Retinal pigment epithelial cell (primary cell): ENCODE results near the gene BNIP1.

Experiments used
- DNase-seq: peaks from one replicate; pipeline ENCODE4 v3.0.0-alpha.2; 2010; ENCODE audit warnings: low read depth
- H3K4me3 ChIP-seq: 2 replicates; pipeline ENCODE4 v1.5.1; 2011; ENCODE audit warnings: mild to moderate bottlenecking, low read length, control low read depth, moderate library complexity
- CTCF ChIP-seq: conservative IDR thresholded peaks from 2 replicates; pipeline ENCODE4 v1.5.1; 2011; ENCODE audit warnings: low read depth, low read length, control low read depth, inconsistent platforms

The BNIP1 gene

GRCh38 chr5:173144200-173145176, at the start of gene BNIP1:
Gene BNIP1 (plus strand): TSS chr5:173144531. CDS start chr5:173144546, 15 bp downstream.
- DNase-seq: peak; percentile 84
- peak; percentile 98 for TF ChIP-seq CTCF
- H3K4me3 ChIP-seq: peak within 1 kb of the TSS; percentile 100

GRCh38 chr5:173098787-173099186, 45.5 kb upstream of the BNIP1 start:
- DNase-seq: no peak
- no peak for TF ChIP-seq CTCF
- no peak overlapping the region for H3K4me3 ChIP-seq

GRCh38 chr5:173099461-173099860, 44.9 kb upstream of the BNIP1 start:
- TF ChIP-seq CTCF: no peak
- no peak for DNase-seq
- no peak overlapping the region for H3K4me3 ChIP-seq

- no peak for TF ChIP-seq CTCF
- H3K4me3 ChIP-seq: no peak overlapping the region
These were observed 43.1 kb upstream of the BNIP1 start for GRCh38 chr5:173101245-173101644.

GRCh38 chr5:173103411-173103810, 40.9 kb upstream of the BNIP1 start:
- no peak overlapping the region for H3K4me3 ChIP-seq
- DNase-seq: no peak
- TF ChIP-seq CTCF: no peak

More at GRCh38 chr5:173101245-173101644, 43.1 kb upstream of the BNIP1 start:
- DNase-seq: no peak

- TF ChIP-seq CTCF: no peak
- DNase-seq: no peak
- no peak overlapping the region for H3K4me3 ChIP-seq
These were observed 35.4 kb upstream of the BNIP1 start for GRCh38 chr5:173108914-173109313.

GRCh38 chr5:173114536-173114935, 29.8 kb upstream of the BNIP1 start:
- no peak for TF ChIP-seq CTCF
- no peak overlapping the region for H3K4me3 ChIP-seq
- no peak for DNase-seq
